ENCODE data around the gene AGBL2. TPM values are rescaled to one million over a fixed set of nuclear protein-coding genes. Genes with fewer than 3 reads are reported as not detected.
"Not testable (repeated sequence)": the region's sequence is repeated elsewhere in the genome, so short reads cannot be mapped to it uniquely, and the experiment has no call there.

Gene AGBL2
- total RNA-seq, 2 donors from 2014 or later, result 3.6 to 4.4 TPM

DNA sequence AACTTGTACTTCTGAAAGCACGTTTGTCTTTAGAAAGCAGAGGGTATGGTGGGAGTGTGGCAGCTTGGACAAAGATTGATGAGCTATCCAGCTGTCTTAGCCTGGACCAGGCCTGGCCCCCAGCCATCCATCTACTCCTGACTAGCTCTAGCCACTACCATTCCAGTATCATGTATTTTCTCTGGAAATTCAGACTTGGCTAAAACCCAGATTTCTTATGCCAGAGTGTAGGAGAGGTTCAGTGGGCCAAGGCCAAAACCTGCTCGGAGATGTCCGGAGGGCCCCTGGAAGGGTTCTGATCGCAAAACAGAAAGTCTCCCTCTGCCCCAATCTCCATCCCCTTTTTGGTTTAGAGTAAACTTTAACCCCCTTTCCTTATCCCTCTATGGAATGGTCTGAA is 48.0 kb downstream of the AGBL2 start:
- Histone ChIP-seq H3K4me1 (replicated peaks) (no peaks in the 10 kb centered on the region), H3K9me3 (no peaks in the 10 kb centered on the region), H3K36me3 (no peaks in the 10 kb centered on the region), H3K4me3 (no peak overlapping the region), H3K27me3 (replicated peaks; ENCODE audit: insufficient read depth) (no peaks in the 10 kb centered on the region), H3K27ac (no peak overlapping the region)
- 71% methylated on average over 4 of the region's 4 CpGs for WGBS
- no peak for DNase-seq (ENCODE audit: low spot score)
- intact Hi-C loops (cut with DNase I), result no loop called here
- TF ChIP-seq POLR2AphosphoS5 (IDR thresholded peaks at IDR 0.05) (no peak), POLR2A (IDR thresholded peaks at IDR 0.05) (no peak)
- TF ChIP-seq, protein P1, sequence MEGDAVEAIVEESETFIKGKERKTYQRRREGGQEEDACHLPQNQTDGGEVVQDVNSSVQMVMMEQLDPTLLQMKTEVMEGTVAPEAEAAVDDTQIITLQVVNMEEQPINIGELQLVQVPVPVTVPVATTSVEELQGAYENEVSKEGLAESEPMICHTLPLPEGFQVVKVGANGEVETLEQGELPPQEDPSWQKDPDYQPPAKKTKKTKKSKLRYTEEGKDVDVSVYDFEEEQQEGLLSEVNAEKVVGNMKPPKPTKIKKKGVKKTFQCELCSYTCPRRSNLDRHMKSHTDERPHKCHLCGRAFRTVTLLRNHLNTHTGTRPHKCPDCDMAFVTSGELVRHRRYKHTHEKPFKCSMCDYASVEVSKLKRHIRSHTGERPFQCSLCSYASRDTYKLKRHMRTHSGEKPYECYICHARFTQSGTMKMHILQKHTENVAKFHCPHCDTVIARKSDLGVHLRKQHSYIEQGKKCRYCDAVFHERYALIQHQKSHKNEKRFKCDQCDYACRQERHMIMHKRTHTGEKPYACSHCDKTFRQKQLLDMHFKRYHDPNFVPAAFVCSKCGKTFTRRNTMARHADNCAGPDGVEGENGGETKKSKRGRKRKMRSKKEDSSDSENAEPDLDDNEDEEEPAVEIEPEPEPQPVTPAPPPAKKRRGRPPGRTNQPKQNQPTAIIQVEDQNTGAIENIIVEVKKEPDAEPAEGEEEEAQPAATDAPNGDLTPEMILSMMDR (IDR thresholded peaks at IDR 0.05), result no peak

DNA sequence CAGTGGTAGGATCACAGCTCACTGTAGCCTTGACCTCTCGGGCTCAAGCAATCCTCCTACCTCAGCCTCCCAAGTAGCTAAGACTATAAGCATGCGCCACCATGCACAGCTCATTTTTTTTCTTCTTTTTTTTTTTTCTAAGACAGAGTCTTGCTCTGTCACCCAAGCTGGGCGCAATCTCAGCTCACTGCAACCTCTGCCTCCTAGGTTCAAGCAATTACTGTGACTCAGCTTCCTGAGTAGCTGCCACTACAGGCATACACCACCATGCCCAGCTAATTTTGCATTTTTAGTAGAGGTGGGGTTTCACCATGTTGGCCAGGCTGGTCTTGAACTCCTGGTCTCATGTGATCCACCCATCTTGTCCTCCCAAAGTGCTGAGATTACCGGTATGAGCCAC is 50.2 kb downstream of the AGBL2 start:
- H3K4me1 ChIP-seq (replicated peaks); H3K4me3 ChIP-seq; H3K27me3 ChIP-seq (replicated peaks; ENCODE audit: insufficient read depth); H3K27ac ChIP-seq; intact Hi-C loops (cut with DNase I); H3K36me3 ChIP-seq; H3K9me3 ChIP-seq; DNase-seq (ENCODE audit: low spot score): not testable (repeated sequence)
- 95% methylated on average over 4 of the region's 4 CpGs for WGBS

DNA sequence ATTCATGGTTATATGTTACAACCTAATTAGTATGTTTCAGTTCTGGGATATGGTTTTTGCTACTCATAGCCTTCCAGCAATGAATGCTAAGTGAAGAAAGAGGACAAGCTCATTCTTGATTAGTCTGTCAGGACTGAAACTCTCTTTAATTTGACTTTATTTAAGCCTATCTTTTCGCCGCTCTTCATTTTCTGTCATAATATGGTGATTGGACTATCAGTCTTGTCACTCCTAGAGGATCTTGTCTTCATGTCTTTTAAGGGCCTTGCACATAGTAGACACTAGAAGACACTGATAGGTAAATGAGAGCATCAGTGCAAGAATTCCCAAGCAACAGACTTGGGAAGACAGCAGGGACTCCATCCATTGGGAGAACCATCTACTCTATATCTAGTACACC is 53.9 kb downstream of the AGBL2 start:
- no peaks in the 10 kb centered on the region for H3K9me3 ChIP-seq
- H3K36me3 ChIP-seq, result no peaks in the 10 kb centered on the region
- TF ChIP-seq, protein P1 (IDR thresholded peaks at IDR 0.05), result no peak
- TF ChIP-seq POLR2A (IDR thresholded peaks at IDR 0.05), result no peak
- no peak for TF ChIP-seq POLR2AphosphoS5 (IDR thresholded peaks at IDR 0.05)
- 97% methylated on average over 2 of the region's 2 CpGs for WGBS
- intact Hi-C loops (cut with DNase I), result no loop called here
- H3K27me3 ChIP-seq (replicated peaks; ENCODE audit: insufficient read depth), result no peaks in the 10 kb centered on the region
- H3K4me3 ChIP-seq, result no peak overlapping the region
- DNase-seq (ENCODE audit: low spot score), result no peak
- no peak overlapping the region for H3K27ac ChIP-seq
- no peaks in the 10 kb centered on the region for H3K4me1 ChIP-seq (replicated peaks)

DNA sequence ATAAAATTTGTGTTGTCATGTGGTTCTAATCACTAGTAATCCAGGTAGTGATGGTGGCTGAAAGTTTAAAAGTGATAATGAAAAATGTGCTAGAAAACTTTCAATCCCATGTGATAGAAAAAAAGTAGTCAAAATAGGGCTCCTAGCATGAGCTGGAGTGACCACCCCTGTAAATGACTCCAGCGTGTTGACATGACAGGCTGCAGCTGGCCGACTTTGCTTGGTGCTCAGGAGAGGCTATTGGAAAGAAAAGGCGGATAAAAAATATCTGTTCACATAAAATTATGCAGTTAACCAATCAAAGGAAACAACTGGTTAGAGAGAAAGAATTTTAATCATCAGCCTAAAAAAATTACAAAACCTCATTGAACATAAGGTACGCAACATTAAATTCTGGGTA is 55.9 kb downstream of the AGBL2 start:
- DNase-seq (ENCODE audit: low spot score), result no peak
- no peaks in the 10 kb centered on the region for H3K9me3 ChIP-seq
- H3K27me3 ChIP-seq (replicated peaks; ENCODE audit: insufficient read depth), result no peaks in the 10 kb centered on the region
- no peaks in the 10 kb centered on the region for H3K36me3 ChIP-seq
- WGBS, result 60% methylated on average over 4 of the region's 4 CpGs
- H3K4me1 ChIP-seq (replicated peaks), result no peaks in the 10 kb centered on the region
- TF ChIP-seq, protein P1 (IDR thresholded peaks at IDR 0.05), result no peak
- TF ChIP-seq POLR2A (IDR thresholded peaks at IDR 0.05), result no peak
- TF ChIP-seq POLR2AphosphoS5 (IDR thresholded peaks at IDR 0.05), result no peak
- intact Hi-C loops (cut with DNase I), result no loop called here
- H3K4me3 ChIP-seq, result no peak overlapping the region
- H3K27ac ChIP-seq, result no peak overlapping the region

DNA sequence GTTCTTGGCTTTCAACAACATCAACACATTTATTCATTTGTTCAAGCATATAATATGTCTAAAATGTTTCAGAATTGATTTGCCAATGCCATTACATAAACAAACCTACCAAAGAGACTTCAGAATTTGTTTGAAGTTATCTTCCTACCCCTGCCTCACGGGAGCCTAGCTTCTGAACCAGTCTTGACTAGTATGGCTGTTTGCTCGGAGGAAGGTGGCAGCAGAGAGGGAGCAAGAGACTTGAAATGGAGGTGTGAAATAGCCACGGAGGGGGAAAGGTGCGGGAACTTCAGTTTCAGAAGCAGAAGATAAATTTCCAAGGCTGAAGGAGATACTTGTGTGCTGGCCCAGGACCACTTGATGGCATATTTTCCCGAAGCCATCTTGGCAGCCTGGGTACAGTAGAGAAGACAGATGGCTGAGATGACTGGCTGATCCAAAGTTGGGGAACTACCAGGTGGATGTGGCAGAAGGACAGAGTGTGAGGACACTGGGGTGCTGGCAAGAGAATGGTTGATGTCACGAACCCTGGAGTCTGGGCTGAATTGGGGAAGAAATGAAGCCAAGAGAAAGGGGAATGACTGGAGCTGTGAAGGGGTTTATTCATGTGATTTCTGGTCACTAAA is 58.8 kb downstream of the AGBL2 start:
- 62% methylated on average over 6 of the region's 6 CpGs for WGBS
- H3K4me3 ChIP-seq, result no peak overlapping the region
- no peak for TF ChIP-seq POLR2AphosphoS5 (IDR thresholded peaks at IDR 0.05)
- TF ChIP-seq, protein P1 (IDR thresholded peaks at IDR 0.05), result no peak
- no peak for TF ChIP-seq POLR2A (IDR thresholded peaks at IDR 0.05)
- no peak for DNase-seq (ENCODE audit: low spot score)
- H3K9me3 ChIP-seq, result no peaks in the 10 kb centered on the region
- H3K27ac ChIP-seq, result no peak overlapping the region
- no peaks in the 10 kb centered on the region for H3K4me1 ChIP-seq (replicated peaks)
- H3K36me3 ChIP-seq, result no peaks in the 10 kb centered on the region
- intact Hi-C loops (cut with DNase I), result no loop called here
- H3K27me3 ChIP-seq (replicated peaks; ENCODE audit: insufficient read depth), result no peaks in the 10 kb centered on the region
